Left kidney (tissue), 2 donors: ENCODE data around the gene ZMYND8. TPM values are rescaled to one million over a fixed set of nuclear protein-coding genes. Genes with fewer than 3 reads are reported as not detected.
"Not testable (repeated sequence)": the region's sequence is repeated elsewhere in the genome, so short reads cannot be mapped to it uniquely, and the experiment has no call there.

ENCODE experiments used
- DNase-seq: peaks from one replicate; pipeline ENCODE4 v3.0.0-alpha.2; 2013
- polyA plus RNA-seq: library from polyadenylated mRNA; unstranded; fragments of 120-200 nt; gene quantifications from one replicate; pipeline ENCODE4 v1.2.1, GENCODE V29; 2013; ENCODE audit not compliant: insufficient read length

Gene ZMYND8
- polyA plus RNA-seq, 1 donor = 48.0 TPM

- DNase-seq = no peak
These were observed 110.3 kb downstream of the ZMYND8 start for GRCh38 chr20:47246061-47246777.

- not testable (repeated sequence) for DNase-seq
These were observed 111.3 kb downstream of the ZMYND8 start for GRCh38 chr20:47245166-47245565.

DNA sequence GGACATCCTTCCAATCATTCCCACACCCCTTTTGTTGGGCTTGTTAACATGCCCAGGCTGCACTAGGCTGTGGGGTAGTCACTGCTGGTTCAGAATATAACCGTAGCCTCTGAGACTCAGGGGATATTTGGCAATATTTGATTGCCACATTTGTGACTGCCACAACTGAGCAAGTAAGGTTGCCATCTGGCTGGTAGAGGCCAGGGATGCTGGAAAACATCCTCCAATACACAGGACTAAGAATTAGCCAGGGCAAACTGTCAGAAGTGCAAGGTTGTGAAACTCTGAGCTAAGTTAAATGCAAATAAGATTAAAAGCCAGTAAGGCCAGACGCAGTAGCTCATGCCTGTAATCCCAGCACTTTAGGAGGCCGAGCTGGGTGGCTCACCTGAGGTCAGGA lies 112.0 kb downstream of the ZMYND8 start:
- DNase-seq = no peak

DNA sequence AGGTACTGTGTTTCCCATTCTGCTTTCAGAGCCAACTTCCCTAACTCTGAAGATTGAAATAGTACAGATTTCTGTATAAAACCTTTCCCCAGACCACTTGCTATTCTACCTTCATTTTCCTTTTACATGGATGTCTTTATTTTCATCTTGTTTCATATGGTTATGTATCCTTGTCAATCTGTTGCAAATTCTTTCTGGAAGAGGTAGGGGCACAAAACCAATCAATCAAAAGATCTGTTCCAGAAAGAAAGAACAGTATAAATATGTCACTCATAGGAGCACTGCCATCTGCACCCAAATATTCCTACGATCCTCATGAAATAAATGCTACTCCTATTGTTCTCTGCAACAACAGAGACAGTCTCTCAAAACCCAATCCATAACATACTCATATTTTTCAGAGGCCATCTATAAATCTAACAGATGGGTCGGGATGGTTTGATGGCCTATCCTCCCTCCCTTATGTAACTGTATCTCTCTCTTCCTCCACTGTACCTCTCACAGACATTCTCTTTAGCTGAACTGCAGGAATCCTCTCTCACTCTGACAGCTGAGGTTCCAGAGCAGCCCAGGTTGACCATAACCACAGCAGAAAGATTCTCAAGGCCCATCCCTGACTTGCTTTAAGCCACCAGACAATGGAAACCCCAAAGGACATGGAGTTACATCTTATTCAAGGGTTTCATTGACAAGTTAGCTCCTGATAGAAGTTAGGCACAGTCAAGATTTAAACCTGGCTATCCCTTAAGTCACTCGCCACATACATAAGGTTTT lies 112.8 kb downstream of the ZMYND8 start:
- DNase-seq = no peak

DNA sequence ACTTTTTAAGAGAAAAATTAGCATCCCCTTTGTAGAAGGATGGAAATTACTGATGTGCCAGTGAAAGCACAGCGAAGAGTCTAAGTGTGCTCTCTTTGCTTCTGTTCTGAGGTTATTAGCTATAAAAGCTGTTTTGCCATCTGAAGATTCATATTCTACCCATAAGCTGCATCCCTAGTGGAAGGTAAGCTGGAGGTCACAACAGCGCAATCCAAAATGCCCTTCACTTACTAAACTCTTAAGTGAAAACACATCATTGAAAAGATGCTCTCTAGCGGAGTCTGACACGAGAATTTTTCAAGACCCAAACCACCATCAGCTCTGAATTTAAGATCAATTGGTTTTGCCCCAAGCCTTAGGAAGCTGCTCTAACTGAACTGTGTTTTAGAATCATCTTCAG lies 113.5 kb downstream of the ZMYND8 start:
- no peak for DNase-seq

- DNase-seq = peak; percentile 54
These were observed 115.1 kb downstream of the ZMYND8 start for GRCh38 chr20:47241345-47241781.

DNA sequence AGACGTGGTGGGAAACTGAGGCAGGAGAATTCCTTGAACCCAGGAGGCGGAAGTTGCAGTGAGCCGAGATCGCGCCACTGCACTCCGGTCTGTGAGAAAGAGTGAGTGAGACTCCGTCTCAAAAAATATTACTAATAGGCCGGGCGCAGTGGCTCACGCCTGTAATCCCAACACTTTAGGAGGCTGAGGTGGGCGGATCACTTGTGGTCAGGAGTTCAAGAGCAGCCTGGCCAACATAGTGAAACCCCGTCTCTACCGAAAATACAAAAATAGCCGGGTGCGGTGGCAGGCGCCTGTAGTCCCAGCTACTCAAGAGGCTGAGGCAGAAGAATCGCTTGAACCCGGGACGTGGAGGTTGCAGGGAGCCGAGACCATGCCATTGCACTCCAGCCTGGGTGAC lies 116.4 kb downstream of the ZMYND8 start:
- not testable (repeated sequence) for DNase-seq

GRCh38 chr20:47239719-47240067 lies 116.8 kb downstream of the ZMYND8 start:
- DNase-seq = no peak

GRCh38 chr20:47238780-47239718 lies 117.5 kb downstream of the ZMYND8 start:
- DNase-seq = no peak

GRCh38 chr20:47237715-47238114 lies 118.8 kb downstream of the ZMYND8 start:
- DNase-seq = no peak

DNA sequence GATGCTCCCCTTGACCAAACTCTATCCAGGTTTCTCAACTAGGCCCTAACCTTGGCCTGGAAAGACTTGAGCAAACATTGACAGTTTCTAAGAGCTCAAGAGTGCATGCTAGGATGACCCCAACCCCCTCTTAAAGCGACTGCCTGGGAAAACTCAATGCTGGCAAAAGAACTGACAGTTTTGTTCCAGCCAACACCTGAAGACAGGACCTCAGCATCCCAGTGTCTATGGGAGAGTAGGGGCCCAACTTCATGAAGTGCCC lies 119.9 kb downstream of the ZMYND8 start:
- DNase-seq = no peak

DNA sequence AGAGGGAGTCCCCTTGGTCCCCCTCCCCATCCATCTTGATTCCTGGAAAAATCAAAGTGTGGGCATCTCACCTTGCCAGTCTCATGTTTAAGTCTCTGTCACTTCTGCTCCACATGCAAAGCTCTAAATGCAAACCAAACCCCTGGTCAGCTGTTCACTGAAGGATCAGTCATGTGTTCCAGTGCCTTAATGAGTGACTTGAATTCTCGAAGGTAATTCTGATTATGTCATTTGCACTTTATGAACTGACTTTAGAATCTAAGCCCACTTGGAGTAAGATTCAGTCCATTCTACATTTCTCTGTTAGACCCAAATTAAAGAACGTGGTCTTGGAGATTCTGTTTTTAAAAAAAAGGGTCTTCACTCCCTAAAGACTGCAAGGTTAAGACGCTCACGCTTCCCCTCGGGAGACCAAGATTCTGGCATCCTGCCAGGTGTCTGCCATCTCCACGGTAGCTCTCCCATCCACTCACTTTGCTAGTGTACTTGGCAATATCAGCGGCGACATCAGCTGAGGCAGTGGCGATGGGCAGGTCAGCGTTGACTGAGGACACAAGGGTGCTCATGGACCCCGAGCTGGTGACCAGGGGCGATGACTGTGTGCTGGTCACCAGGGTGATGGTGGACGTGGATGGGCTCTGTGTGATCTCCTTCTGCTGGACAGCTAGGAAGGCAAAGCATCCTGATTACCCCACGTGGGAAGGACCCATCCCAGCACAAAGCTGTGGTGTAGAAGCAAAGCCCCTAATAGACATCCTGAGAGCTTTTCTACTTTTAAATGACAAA lies 120.5 kb downstream of the ZMYND8 start:
- DNase-seq = no peak

DNA sequence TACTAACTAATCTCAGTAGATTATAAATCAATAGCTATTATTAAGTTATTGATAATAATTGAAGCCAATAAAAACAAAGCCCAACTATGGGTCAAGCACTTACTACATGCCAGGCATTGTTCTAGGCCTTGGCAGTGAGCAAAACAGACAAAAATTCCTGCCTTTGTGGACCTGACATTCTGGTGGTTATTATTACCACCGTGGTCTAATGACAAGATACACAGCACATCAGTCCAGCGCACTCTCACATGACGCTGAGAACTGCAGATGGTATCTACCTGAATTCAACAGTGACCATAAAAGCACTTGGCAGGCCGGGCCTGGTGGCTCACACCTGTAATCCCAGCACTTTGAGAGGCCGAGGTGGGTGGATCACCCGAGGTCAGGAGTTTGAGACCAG lies 121.4 kb downstream of the ZMYND8 start:
- no peak for DNase-seq

GRCh38 chr20:47233333-47234188 lies 122.9 kb downstream of the ZMYND8 start:
- DNase-seq = no peak

DNA sequence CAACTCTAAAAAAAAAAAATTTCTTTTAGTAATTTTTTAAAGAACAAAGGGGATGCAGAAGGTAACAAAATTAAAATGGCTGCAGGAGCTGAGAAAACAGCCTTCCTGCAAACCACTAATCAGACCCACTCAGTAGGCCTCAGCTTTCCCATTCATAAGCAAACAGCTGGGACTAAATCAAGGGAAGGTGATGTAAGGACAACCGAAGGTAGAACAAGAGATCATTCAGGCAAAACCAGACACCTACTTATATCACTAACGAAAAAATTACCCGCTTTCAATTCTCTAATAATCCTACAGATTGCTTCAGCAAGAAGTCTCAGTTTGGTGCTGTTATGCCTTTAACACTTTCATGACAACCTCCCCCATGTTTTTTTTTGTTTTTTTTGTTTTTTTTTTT lies 124.0 kb downstream of the ZMYND8 start:
- DNase-seq = no peak

GRCh38 chr20:47231382-47232039 lies 125.0 kb downstream of the ZMYND8 start:
- DNase-seq = no peak

- no peak for DNase-seq
These were observed 125.7 kb downstream of the ZMYND8 start for GRCh38 chr20:47230811-47231256.

DNA sequence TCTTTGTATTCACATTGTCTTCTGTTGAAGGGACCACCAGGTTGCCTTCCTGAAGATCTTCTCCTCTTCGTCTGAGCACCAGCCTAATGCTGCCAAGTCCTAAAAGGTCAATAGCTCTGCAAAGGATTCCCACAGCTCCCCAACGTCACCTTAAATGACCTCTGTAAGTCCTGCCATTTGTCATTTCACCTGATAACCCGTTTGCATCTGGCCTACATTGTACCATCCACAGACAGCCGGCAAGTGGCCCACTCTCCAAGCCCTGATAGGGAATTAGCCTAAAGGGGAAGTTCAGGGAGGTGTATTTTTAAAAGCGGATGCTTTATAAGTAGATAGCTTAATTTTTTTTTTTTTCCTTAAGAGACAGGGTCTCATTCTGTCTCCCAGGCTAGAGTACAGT lies 127.8 kb downstream of the ZMYND8 start:
- DNase-seq = no peak

DNA sequence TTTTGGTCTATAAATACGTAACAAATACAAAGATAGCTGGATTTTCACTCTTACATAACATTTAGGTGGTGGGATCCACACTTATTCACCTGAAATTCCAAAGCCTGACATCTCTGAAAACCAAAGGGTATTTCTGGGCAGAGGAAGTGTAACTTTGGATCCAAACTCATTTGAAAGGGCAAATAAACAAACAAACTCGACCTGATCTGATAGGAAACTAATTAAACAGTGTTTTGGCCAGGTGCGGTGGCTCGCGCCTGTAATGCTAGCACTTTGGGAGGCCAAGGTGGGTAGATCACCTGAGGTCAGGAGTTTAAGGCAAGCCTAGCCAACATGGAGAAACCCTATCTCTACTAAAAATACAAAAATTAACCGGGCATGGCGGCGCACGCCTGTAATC lies 128.9 kb downstream of the ZMYND8 start:
- DNase-seq = no peak

DNA sequence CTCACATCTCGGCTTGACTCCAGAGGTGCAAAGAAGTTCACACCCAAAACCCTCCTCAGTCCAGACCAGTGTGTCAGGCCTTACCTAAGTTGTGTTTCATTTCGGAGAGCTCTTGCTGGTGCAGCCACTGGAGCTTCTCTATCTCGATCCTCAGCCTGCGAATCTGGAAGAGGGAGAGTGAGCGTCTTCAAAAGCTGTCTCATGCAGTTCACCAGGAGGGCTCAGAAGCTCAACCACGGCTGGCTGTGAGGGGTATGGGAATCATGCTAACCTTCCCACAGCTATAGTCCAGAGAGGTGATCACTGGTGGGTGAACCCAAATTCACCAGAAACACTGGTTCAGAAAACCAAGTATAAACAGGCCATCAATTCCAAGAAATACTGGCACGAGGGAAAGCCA lies 129.4 kb downstream of the ZMYND8 start:
- DNase-seq = no peak
